Keratinocyte (primary cell): ENCODE measurements around the gene SUFU. TPM values are rescaled to one million over a fixed set of nuclear protein-coding genes. Genes with fewer than 3 reads are reported as not detected.

Experiments
- DNase-seq: peaks from one replicate; pipeline ENCODE4 v3.0.0-alpha.2; 2011; ENCODE audit warnings: low read depth, missing footprints, low spot score
- FAIRE-seq: peaks from 2 replicates; lab custom pipeline; 2011; peaks lifted over from hg19 to GRCh38; lab: Jason Lieb, UNC
- H2AFZ ChIP-seq: 2 replicates; pipeline ENCODE4 v1.6.0; 2012; ENCODE audit warnings: low read length, control low read depth, inconsistent platforms; ENCODE audit not compliant: control insufficient read depth
- H3K27ac ChIP-seq: 2 replicates; pipeline ENCODE4 v1.5.1; 2011; ENCODE audit warnings: low read length; ENCODE audit not compliant: control insufficient read depth, insufficient read depth
- H3K27me3 ChIP-seq: 3 replicates; pipeline ENCODE4 v1.6.0; 2011; ENCODE audit warnings: low read length; ENCODE audit not compliant: control insufficient read depth, insufficient read depth; ENCODE audit errors: extremely low read depth
- H3K36me3 ChIP-seq, 2 experiments: 2 replicates in 1 of 2; 3 replicates in 1 of 2; pipeline ENCODE4 v1.5.1; 2011; ENCODE audit warnings: low read length in 2 of 2, mild to moderate bottlenecking in 1 of 2; ENCODE audit not compliant: control insufficient read depth in 2 of 2, insufficient read depth in 2 of 2; ENCODE audit errors: extremely low read depth in 1 of 2
- H3K4me1 ChIP-seq: 3 replicates; pipeline ENCODE4 v1.5.1; 2011; ENCODE audit warnings: low read length; ENCODE audit not compliant: control insufficient read depth, insufficient read depth; ENCODE audit errors: extremely low read depth
- H3K4me2 ChIP-seq: 3 replicates; pipeline ENCODE4 v1.6.0; 2011; ENCODE audit warnings: low read depth, low read length; ENCODE audit not compliant: control insufficient read depth, insufficient read depth; ENCODE audit errors: extremely low read depth
- H3K4me3 ChIP-seq, 3 experiments: fragments of 200-600 bp in 1 of 3; sonication (generic) in 1 of 3; 2 replicates in 2 of 3; 3 replicates in 1 of 3; pipeline ENCODE4 v1.5.1; 2011 to 2016; ENCODE audit warnings: low read length in 3 of 3, mild to moderate bottlenecking in 3 of 3, control low read depth in 2 of 3, inconsistent platforms in 1 of 3, low read depth in 1 of 3, mixed read lengths in 1 of 3, mixed run types in 1 of 3, moderate library complexity in 1 of 3; ENCODE audit not compliant: control insufficient read depth in 2 of 3, insufficient read depth in 2 of 3; ENCODE audit errors: extremely low read depth in 1 of 3
- H3K79me2 ChIP-seq: 2 replicates; pipeline ENCODE4 v1.6.0; 2012; ENCODE audit warnings: low read length; ENCODE audit not compliant: control insufficient read depth, insufficient read depth
- H3K9ac ChIP-seq: 3 replicates; pipeline ENCODE4 v1.6.0; 2011; ENCODE audit warnings: low read length; ENCODE audit not compliant: control insufficient read depth, insufficient read depth; ENCODE audit errors: extremely low read depth
- H3K9me1 ChIP-seq: 3 replicates; pipeline ENCODE4 v1.6.0; 2011; ENCODE audit warnings: low read length; ENCODE audit not compliant: control insufficient read depth, insufficient read depth; ENCODE audit errors: extremely low read depth
- H3K9me3 ChIP-seq: 2 replicates; pipeline ENCODE4 v1.5.1; 2012; ENCODE audit warnings: low read depth, low read length; ENCODE audit not compliant: control insufficient read depth
- H4K20me1 ChIP-seq: 3 replicates; pipeline ENCODE4 v1.6.0; 2011; ENCODE audit warnings: low read length; ENCODE audit not compliant: control insufficient read depth, insufficient read depth; ENCODE audit errors: extremely low read depth
- CTCF ChIP-seq, 3 experiments: IDR thresholded peaks in 1 of 3; conservative IDR thresholded peaks in 1 of 3; optimal IDR thresholded peaks in 1 of 3; 2 replicates in 2 of 3; 3 replicates in 1 of 3; pipeline versions ENCODE3 to v1.5.1; 2011; ENCODE audit warnings: low read length in 3 of 3, mild to moderate bottlenecking in 3 of 3, moderate library complexity in 2 of 3, control low read depth in 1 of 3, inconsistent platforms in 1 of 3; ENCODE audit not compliant: insufficient read depth in 2 of 3; ENCODE audit errors: extremely low read depth in 1 of 3
- EZH2 ChIP-seq: IDR thresholded peaks from one replicate; pipeline ENCODE4 v1.6.1; 2012; ENCODE audit warnings: inconsistent platforms, mild to moderate bottlenecking, low read length, moderate library complexity
- dilution Hi-C: fragments of 300-500 bp; cut with MboI; formaldehyde crosslinking; loops from one replicate; pipeline ENCODE4 v1.7.0; 2020; ENCODE audit warnings: low sequenced_read_pairs; ENCODE audit not compliant: extremely low pct_ligation_motif_present
- polyA plus RNA-seq, 5 experiments: library from polyadenylated mRNA; depleted of rRNA in 3 of 5; stranded (reverse) in 3 of 5; stranded (forward) in 1 of 5; unstranded in 1 of 5; fragments of >200 nt; gene quantifications; 1 replicate in 1 of 5; 2 replicates in 3 of 5; 3 replicates in 1 of 5; pipeline versions ENCODE4 v1.2.1 to v1.2.3, GENCODE V29; 2011 to 2012; ENCODE audit warnings: missing spikeins in 2 of 5, low read depth in 1 of 5, low replicate concordance in 1 of 5

Gene SUFU
- polyA plus RNA-seq, 1 donor (not counting 4 experiments of a cell fraction or from before 2014, with no cell fraction given), result 3.7 TPM

GRCh38 chr10:102656791-102657371 is 153.1 kb downstream of the SUFU start:
- dilution Hi-C loops, result no loop called here
- DNase-seq, result no peak
- H4K20me1 ChIP-seq, result peaks cover 1% of the 10 kb centered on the region
- no peak overlapping the region for H3K4me2 ChIP-seq
- peaks cover 17% of the 10 kb centered on the region for H3K79me2 ChIP-seq
- no peak overlapping the region for H3K9ac ChIP-seq
- H3K9me3 ChIP-seq, result no peaks in the 10 kb centered on the region
- H2AFZ ChIP-seq, result no peak overlapping the region
- TF ChIP-seq CTCF (optimal IDR thresholded peaks at IDR 0.05 in 1 of 3, IDR thresholded peaks at IDR 0.05 in 1 of 3, conservative IDR thresholded peaks at IDR 0.05 in 1 of 3; ENCODE audit: extremely low read depth in 1 of 3, insufficient read depth in 2 of 3, low read length in 3 of 3), result no peak
- no peak for TF ChIP-seq EZH2
- no peaks in the 10 kb centered on the region for H3K27me3 ChIP-seq
- FAIRE-seq, result no peak
- peaks cover 15% of the 10 kb centered on the region for H3K4me1 ChIP-seq
- no peak overlapping the region for H3K27ac ChIP-seq
- no peak overlapping the region for H3K4me3 ChIP-seq
- H3K36me3 ChIP-seq, result peaks cover 26 to 35% of the 10 kb centered on the region in 2 experiments
- no peaks in the 10 kb centered on the region for H3K9me1 ChIP-seq

- Histone ChIP-seq H3K9ac (no peak overlapping the region), H3K9me1 (no peaks in the 10 kb centered on the region), H3K4me3 (no peak overlapping the region), H3K27me3 (no peaks in the 10 kb centered on the region), H3K4me1 (peaks cover 15% of the 10 kb centered on the region), H2AFZ (no peak overlapping the region), H3K79me2 (peaks cover 12% of the 10 kb centered on the region), H3K4me2 (no peak overlapping the region), H3K9me3 (no peaks in the 10 kb centered on the region), H4K20me1 (no peaks in the 10 kb centered on the region), H3K36me3 (peaks cover 24 to 35% of the 10 kb centered on the region in 2 experiments), H3K27ac (no peak overlapping the region)
- DNase-seq (no peak), FAIRE-seq (no peak)
- dilution Hi-C loops, result no loop called here
- TF ChIP-seq CTCF (optimal IDR thresholded peaks at IDR 0.05 in 1 of 3, IDR thresholded peaks at IDR 0.05 in 1 of 3, conservative IDR thresholded peaks at IDR 0.05 in 1 of 3; ENCODE audit: extremely low read depth in 1 of 3, insufficient read depth in 2 of 3, low read length in 3 of 3), result no peak
- TF ChIP-seq EZH2, result no peak
Observed at GRCh38 chr10:102657451-102657850, 153.7 kb downstream of the SUFU start.
